LNCAP (cell line): Measurements from ENCODE around the gene LPP.

Experiments
- CTCF ChIP-seq: fragments of 450-650 bp; IDR thresholded peaks from 2 replicates; pipeline ENCODE4 v1.5.1; 2017; ENCODE audit warnings: mild to moderate bottlenecking

The LPP gene

GRCh38 chr3:188323067-188323842, 169.3 kb downstream of the LPP start:
- TF ChIP-seq CTCF: no peak

GRCh38 chr3:188326111-188326510, 172.2 kb downstream of the LPP start:
- no peak for TF ChIP-seq CTCF

GRCh38 chr3:188326968-188327367, 173.0 kb downstream of the LPP start:
- TF ChIP-seq CTCF: no peak

- no peak for TF ChIP-seq CTCF
Observed at GRCh38 chr3:188327433-188327832, 173.5 kb downstream of the LPP start.

- TF ChIP-seq CTCF: no peak
Observed at GRCh38 chr3:188330138-188330537, 176.2 kb downstream of the LPP start.

- TF ChIP-seq CTCF: no peak
Observed at GRCh38 chr3:188331166-188331565, 177.2 kb downstream of the LPP start.

- TF ChIP-seq CTCF: no peak
Observed at GRCh38 chr3:188332085-188332484, 178.1 kb downstream of the LPP start.

GRCh38 chr3:188335656-188336055, 181.7 kb downstream of the LPP start:
- no peak for TF ChIP-seq CTCF
